ENCODE data around the gene MARCHF3. TPM values are rescaled to one million over a fixed set of nuclear protein-coding genes. Genes with fewer than 3 reads are reported as not detected.
A peak's percentile ranks its signal among the peaks of the same experiment; 100 is the strongest.
"Not testable (repeated sequence)": the region's sequence is repeated elsewhere in the genome, so short reads cannot be mapped to it uniquely, and the experiment has no call there.

Gene MARCHF3
- total RNA-seq, 4 donors from 2014 or later = 3.0 to 14.5 (median 4.6) TPM

DNA sequence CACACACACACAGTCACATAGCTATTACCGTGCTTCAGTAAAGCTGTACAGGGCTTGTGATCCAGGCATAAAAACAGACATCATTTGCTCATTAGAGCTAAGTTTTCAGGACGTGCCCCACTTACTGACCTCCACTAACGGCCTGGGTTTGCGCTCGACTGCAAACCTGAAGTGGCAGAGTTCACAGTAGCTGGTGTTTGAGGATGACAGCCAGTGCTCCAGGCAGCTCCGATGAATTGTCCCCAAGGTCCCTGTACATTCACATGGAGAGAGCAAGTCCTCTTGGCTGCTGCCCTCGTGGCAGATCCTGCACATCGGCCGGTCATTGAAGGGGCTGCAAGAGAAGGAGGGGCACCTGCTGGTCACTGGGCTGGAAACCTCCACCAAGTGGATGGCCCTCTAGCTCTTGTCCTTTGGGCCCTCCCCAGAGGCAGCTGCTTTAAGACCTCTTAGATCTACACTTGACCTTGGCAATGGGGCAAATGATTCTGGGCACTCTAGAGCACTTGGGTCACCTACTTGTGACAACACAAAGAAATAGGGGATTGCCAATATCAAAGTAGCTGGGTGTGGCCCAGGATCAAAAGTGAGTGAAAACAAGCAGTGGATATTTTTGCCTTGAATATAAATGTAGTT is 115.4 kb downstream of the MARCHF3 start:
- WGBS, 2 donors = 47 to 52% methylated on average over 9 of the region's 9 CpGs
- no peaks in the 10 kb centered on the region for H3K27me3 ChIP-seq
- no peaks in the 10 kb centered on the region for H3K36me3 ChIP-seq
- DNase-seq = peak; percentile 4 to 36
- peaks cover 0 to 12% of the 10 kb centered on the region in 2 donors for H3K4me1 ChIP-seq
- TF ChIP-seq POLR2A (IDR thresholded peaks at IDR 0.05) (no peak), CTCF (IDR thresholded peaks at IDR 0.05) (no peak)
- no peak overlapping the region for H3K27ac ChIP-seq
- H3K4me3 ChIP-seq (replicated peaks in 1 of 3) = no peak overlapping the region
- H3K9me3 ChIP-seq = no peaks in the 10 kb centered on the region
- intact Hi-C loops (cut with DNase I) = no loop called here

GRCh38 chr5:126912616-126913200 is 117.7 kb downstream of the MARCHF3 start:
- no peak overlapping the region for H3K27ac ChIP-seq
- intact Hi-C loops (cut with DNase I) = no loop called here
- TF ChIP-seq POLR2A (IDR thresholded peaks at IDR 0.05) (no peak), CTCF (IDR thresholded peaks at IDR 0.05) (no peak)
- no peak for DNase-seq
- H3K4me1 ChIP-seq = peaks cover 0 to 7% of the 10 kb centered on the region in 2 donors
- H3K36me3 ChIP-seq = no peaks in the 10 kb centered on the region
- no peaks in the 10 kb centered on the region for H3K9me3 ChIP-seq
- no peak overlapping the region for H3K4me3 ChIP-seq (replicated peaks in 1 of 3)
- 88 to 91% methylated on average over 6 of the region's 6 CpGs for WGBS, 2 donors
- no peaks in the 10 kb centered on the region for H3K27me3 ChIP-seq

GRCh38 chr5:126911986-126912385 is 118.4 kb downstream of the MARCHF3 start:
- no peak overlapping the region for H3K27ac ChIP-seq
- intact Hi-C loops (cut with DNase I) = no loop called here
- H3K36me3 ChIP-seq = no peaks in the 10 kb centered on the region
- 76 to 82% methylated on average over 3 of the region's 3 CpGs for WGBS, 2 donors
- DNase-seq = no peak
- peaks cover 0 to 7% of the 10 kb centered on the region in 2 donors for H3K4me1 ChIP-seq
- H3K27me3 ChIP-seq = no peaks in the 10 kb centered on the region
- H3K9me3 ChIP-seq = no peaks in the 10 kb centered on the region
- no peak for TF ChIP-seq POLR2A (IDR thresholded peaks at IDR 0.05)
- no peak for TF ChIP-seq CTCF (IDR thresholded peaks at IDR 0.05)
- H3K4me3 ChIP-seq (replicated peaks in 1 of 3) = no peak overlapping the region

GRCh38 chr5:126909856-126910255 is 120.5 kb downstream of the MARCHF3 start:
- Histone ChIP-seq H3K4me3 (replicated peaks in 1 of 3) (no peak overlapping the region), H3K27me3 (no peaks in the 10 kb centered on the region), H3K36me3 (no peaks in the 10 kb centered on the region), H3K4me1 (peaks cover 0 to under 1% of the 10 kb centered on the region in 2 donors), H3K9me3 (no peaks in the 10 kb centered on the region), H3K27ac (no peak overlapping the region)
- intact Hi-C loops (cut with DNase I) = no loop called here
- 89 to 92% methylated on average over 2 of the region's 2 CpGs for WGBS, 2 donors
- TF ChIP-seq CTCF (IDR thresholded peaks at IDR 0.05) (no peak), POLR2A (IDR thresholded peaks at IDR 0.05) (no peak)
- DNase-seq = no peak

GRCh38 chr5:126904407-126904806 is 126.0 kb downstream of the MARCHF3 start:
- H3K9me3 ChIP-seq; DNase-seq; H3K4me1 ChIP-seq; H3K4me3 ChIP-seq (replicated peaks in 1 of 3); intact Hi-C loops (cut with DNase I); H3K27ac ChIP-seq; H3K36me3 ChIP-seq; H3K27me3 ChIP-seq: not testable (repeated sequence)
- WGBS, 2 donors = 85 to 100% methylated on average over 1 of the region's 1 CpG
